Dedifferentiated amniotic fluid mesenchymal stem cell (primary cell): ENCODE results near the gene CTSZ.
A peak's percentile ranks its signal among the peaks of the same experiment; 100 is the strongest.

Experiments used
- DNase-seq: peaks from one replicate; pipeline ENCODE4 v3.0.0-alpha.2; 2016; ENCODE audit errors: extremely low spot score

The CTSZ gene

GRCh38 chr20:59031564-59032022, 24.5 kb upstream of the CTSZ start:
- DNase-seq = no peak

DNA sequence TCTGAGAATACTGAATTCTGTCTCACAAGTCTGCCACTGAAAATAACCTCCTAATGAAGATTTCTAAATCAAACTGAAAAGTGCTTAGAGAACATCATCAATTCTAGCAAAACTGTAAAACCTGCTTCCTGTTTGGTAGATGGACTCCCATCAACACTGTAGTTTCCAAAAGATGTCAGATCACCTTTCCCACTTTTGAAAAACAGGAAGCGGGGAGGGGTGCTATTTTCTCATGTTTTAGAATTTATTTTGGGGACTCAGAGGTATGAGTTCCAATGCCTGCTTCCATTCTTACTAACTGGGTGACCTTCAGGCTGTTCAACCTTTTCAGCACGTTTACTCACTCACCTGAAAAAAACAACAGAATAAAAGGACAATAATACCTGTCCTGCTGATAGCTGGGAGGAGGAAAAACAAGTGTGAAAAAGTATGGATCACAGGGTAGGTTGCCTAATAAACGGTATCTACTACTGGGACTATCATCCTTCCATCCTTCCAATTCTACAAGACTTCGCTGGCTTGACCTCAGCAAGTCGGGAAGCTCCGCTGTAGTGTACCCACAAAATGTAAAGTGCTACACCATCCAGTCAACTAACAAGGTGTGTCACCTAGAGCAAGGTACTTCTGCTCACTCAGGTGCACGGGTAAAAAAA, 24.0 kb upstream of the CTSZ start:
- DNase-seq = no peak

- DNase-seq = no peak
These were observed 21.8 kb upstream of the CTSZ start for GRCh38 chr20:59028812-59029211.

- no peak for DNase-seq
These were observed 20.8 kb upstream of the CTSZ start for GRCh38 chr20:59027741-59028320.

GRCh38 chr20:59026904-59027740, 20.1 kb upstream of the CTSZ start:
- DNase-seq = no peak

- no peak for DNase-seq
These were observed 18.5 kb upstream of the CTSZ start for GRCh38 chr20:59025511-59025910.

GRCh38 chr20:59025086-59025485, 18.0 kb upstream of the CTSZ start:
- no peak for DNase-seq

GRCh38 chr20:59024111-59024530, 17.1 kb upstream of the CTSZ start:
- DNase-seq = no peak

GRCh38 chr20:59023616-59024015, 16.6 kb upstream of the CTSZ start:
- DNase-seq = no peak

DNA sequence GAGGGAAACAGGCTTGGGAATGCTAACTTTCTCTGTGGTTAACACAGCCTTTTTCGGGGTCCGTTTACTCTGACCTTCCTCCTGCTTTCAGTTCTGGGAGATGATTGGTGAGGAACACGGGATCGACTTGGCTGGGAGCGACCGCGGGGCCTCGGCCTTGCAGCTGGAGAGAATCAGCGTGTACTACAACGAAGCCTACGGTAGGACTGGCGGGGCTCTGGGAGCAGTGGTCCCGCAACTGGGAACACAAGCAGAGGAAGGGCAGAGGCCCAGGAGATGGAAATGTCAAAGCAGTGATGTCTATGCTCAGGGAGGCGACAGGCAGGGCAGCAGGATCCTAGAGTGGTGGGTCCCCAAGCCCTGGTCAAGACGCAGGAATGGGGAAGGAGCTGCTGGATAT, 15.7 kb upstream of the CTSZ start:
- DNase-seq = no peak

GRCh38 chr20:59020938-59021551, 14.0 kb upstream of the CTSZ start:
- DNase-seq = no peak

GRCh38 chr20:59019217-59019616, 12.2 kb upstream of the CTSZ start, which contains the start of gene TUBB1:
Gene TUBB1, plus strand, starts transcription at chr20:59019429. Its CDS starts 94 bp downstream, at chr20:59019523.
- no peak for DNase-seq

DNA sequence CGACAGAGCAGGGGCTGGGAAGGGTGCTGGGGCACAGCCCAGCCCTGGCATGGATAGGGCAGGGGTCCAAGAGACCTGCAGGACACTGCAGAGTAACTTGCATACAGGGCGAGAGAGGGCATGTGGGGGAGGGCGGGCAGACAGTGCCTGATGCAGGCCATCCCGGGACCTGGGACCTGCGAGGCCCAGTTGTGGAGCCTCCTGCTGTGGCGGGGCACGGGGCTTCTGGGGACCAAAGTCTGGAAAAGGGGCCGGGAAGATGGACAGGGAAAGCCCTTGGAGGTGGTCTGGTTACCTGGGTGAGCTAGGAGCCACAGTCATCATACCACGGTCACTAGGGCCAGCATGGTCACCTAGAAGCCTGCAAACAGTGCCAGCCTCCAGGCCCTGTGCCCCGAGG, 11.8 kb upstream of the CTSZ start:
- no peak for DNase-seq

DNA sequence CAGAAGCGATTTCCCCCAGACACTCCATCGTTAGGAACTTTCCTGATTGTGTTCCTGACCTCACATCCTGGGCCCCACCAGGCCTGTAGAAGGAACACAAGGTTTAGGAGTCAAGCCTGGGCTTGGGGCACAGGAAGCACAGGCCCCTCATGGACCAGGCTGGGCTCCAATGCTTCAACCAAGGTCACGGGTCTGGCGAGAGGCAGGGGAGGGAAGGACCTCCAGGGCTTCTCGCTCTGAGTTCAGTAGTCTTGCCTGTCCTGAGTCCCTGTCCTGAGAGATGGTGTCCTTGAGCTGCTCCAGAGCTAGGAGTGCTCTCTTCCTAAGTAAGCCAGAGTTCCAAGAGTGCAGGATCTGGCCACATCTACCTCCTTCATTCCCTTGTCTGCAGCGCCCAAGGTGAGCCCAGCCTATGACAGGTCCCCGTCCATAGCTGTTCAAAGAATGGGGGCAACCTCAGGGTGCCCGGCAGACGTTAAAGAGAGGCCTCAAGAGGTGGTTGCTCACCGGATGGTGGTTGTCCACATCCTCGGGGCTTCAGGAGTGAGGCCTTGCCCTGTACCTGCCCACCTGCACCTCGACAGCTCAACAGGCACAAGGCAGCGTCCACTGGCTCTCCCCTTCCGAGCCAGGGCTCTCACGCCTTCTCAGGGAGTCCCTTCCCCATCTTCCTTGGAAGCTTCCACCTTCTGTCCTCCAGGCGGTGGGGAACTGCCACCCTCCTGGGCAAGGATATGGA, 10.6 kb upstream of the CTSZ start:
- DNase-seq = no peak

DNA sequence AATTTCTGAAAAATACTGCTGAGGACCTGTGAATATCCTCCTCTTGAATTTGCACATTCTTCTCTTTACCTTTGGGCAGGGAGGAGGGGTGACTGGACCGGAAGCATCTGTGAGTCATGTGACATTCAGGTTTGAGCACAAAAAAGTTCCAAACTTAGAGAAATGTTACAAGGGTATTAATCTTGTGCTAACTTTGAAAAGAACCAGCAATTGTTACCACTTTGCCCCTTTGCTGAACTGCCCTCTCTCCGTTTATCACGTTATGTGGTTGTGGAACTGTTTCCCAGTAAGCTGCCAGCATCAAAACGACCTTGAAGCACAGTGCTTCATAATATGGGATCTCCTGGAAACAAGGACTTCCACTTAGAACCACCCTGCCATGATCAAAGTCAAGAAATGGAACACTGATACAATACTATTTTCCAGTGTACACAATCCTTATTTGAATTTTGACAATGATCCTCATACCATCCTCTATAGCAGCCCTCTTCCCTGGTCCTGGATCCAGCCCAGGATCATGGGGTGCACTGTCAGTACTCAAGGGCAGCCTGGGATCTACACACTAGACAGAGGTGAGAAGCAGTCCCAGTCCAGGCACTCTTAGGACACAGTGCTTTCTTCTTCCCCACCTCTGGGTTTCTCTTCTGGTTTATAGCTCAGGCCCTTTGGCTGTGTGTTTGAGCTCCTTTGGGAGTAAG, 9.9 kb upstream of the CTSZ start:
- DNase-seq = no peak

- DNase-seq = no peak
These were observed 9.0 kb upstream of the CTSZ start for GRCh38 chr20:59015812-59016711.

GRCh38 chr20:59015411-59015810, 8.4 kb upstream of the CTSZ start:
- DNase-seq = no peak

DNA sequence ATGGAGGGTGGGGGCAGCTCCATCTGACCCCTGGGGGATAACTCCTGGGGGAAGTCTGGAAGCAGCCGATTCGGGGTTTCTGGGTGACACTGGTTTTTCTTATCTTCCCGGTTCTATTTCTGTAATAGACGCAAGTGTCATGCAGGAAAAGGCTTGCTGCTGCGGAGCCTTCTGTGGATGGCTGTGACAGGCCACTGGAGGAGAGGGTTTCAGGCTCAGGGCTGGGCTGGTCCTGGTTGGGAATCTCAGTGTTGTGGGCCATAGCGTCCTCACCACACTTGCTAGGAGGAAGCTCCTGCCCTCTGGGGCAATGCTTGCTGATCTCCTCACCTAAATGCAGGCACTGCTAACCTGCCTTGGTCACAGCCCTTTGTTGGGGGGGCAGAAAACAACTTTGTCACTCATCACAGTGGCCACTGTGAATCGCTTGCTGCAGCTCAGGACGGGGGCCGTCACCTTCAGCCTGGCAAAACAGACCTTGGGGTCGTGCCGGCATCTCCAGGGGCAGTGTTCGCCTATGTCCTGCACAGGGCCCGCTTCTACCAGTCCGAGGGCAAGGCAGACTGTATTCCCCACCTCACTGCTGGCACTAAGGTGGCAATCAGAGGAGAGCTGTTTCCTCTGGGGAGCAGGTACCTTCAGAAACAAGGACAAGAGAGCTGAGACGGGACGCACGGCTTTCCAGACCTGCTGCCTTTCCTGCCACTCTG, 7.8 kb upstream of the CTSZ start:
- DNase-seq = no peak

- peak; percentile 40 for DNase-seq
These were observed 7.0 kb upstream of the CTSZ start for GRCh38 chr20:59013959-59014608.
